NCI-H82 (cell line): ENCODE measurements around the gene TIGAR.

Experiments
- DNase-seq: peaks from one replicate; lab custom pipeline; 2025; lab: John Stamatoyannopoulos, UW

Gene TIGAR

DNA sequence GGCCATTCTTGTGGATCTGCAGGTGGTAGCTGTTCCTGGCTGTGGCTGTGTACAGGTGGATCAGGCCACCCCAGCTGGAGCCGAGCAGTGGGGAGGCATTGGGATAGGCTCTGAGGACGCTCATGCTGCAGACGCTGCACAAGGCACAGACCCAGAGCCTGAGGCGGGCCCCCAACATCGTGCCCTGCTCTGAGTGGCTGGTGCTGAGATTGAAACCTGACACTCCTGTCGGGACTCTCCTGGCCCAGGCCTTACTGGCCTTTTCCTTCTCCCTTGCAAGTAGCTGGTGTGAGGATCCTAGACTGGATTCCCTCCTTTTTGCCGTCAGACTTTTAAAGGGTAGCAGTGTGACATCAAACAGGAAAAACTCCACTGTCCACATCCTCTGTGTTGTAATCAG, 58.4 kb downstream of the TIGAR start, which contains the start of gene FGF23:
Gene FGF23, minus strand, starts transcription at position 308 of the 400 bp plus-strand sequence. Its CDS starts 130 bp downstream, at position 178.
- DNase-seq, result peak; percentile 48

DNA sequence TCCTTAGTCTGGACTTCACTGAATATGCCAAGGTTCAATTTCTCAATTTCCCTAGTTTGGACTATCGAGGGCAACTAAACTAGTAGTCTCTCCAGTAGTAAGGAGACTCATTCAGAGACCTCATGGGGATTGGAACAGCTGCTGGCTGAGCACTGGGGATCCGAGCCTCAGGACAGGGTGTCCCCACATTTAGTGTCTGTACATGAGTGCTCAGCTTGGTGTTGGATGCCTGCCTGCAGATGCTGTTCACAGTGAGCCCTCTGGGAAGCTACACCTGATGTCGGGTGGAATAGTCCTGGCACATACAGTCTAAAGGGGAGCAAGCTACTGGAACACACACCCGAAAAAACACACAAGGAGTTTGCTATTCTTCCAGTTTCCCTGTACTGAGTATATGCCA, 59.3 kb downstream of the TIGAR start:
- no peak for DNase-seq

DNA sequence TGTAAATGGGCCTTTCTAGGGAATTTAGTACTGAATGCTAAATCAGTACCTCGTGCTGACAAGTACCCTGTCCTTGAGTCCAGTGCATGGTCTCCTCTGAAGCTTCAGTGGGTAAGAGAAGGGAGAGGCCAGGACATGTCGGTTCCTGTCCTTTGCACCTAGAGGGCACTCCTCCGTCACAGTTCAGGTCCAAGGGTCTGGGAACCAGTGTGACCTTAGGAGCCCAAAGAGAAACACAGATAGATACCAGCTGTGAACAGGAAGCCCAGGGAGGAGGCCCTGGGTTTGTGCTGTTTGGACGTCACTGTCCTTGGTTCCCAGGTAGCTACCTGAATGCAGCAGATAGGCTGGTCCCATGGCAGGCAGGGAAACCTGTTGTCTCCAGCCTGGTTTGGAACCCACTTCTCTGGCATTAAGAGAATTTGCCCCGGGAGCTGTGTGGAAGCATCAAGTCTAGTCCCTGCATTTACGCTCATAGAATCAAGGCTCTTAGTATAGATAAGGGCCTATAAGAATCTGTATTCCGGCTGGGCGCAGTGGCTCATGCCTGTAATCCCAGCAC, 62.4 kb downstream of the TIGAR start:
- DNase-seq, result peak; percentile 60

DNA sequence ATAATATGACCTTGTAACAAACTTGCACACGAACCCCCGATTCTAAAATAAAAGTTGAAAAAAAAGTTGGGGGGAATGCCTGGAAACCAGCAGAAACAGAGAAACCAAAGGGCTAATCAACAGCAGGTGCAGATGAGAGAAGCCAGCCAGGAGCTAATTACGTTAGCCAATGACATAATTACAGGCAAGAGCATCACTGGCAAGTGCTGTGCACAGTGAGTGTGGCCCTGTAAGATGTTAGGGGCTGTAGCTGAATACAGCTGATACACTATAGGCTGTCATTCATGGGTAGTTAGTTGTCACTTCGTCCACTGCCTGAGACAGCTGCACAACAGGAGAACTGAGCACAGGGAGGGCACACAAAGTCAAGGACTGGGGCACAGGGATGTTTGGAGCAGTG, 65.8 kb downstream of the TIGAR start:
- peak; percentile 9 for DNase-seq

DNA sequence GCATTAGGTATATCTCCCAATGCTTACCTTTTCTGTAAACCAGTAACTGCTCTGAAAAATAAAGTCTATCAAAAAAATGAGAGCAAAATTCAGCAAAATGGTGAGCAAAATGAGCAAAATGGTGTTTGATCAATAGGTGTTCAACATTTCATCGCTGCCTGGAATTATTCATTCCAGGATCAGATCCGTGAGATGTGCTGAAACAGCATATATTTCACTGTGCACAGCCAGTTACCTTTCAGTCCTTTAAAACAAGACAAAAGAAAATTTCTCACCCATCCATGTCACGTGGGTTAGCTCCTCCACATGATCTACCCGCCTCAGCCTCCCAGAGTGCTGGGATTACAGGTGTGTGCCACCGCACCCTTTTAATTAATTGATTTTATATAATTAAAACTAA, 66.6 kb downstream of the TIGAR start:
- DNase-seq, result no peak

DNA sequence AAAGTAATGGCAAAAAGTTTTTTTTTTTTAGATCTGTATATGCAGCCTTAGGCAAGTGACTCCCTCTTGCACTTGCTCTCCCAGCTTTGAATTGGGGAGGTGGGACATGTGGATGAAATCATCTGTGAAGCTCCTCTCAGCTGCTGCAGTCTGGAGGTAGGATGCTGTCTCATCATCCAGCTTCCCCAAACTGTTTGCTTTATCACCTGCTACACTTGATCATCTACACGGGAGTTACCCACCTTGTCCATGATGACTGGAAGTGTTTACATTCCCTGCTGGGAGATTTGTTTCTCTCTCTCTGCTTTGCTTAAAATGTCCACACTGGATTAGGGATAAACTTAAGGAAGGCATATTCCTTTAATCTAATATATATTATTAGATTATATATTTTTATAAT, 67.0 kb downstream of the TIGAR start:
- DNase-seq, result no peak

DNA sequence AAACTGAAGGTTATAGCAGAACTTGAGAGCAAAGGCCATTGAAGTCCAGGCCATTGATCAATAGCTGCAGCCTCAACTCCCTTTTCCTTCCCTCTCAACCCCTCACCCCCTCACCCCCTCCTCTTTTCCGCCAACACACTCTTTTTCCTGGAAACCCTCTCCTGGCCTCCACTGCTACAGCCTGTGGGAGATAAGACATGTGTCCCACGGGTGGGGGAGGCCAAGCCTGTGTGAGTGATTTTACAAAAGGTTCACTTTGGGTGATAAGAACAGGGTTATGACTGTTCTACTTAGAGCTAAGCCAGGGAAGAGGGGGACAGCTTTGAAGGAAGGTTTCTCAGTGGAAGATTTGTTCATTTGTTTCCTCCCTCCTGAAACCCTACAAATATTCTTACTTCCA, 67.6 kb downstream of the TIGAR start:
- no peak for DNase-seq

DNA sequence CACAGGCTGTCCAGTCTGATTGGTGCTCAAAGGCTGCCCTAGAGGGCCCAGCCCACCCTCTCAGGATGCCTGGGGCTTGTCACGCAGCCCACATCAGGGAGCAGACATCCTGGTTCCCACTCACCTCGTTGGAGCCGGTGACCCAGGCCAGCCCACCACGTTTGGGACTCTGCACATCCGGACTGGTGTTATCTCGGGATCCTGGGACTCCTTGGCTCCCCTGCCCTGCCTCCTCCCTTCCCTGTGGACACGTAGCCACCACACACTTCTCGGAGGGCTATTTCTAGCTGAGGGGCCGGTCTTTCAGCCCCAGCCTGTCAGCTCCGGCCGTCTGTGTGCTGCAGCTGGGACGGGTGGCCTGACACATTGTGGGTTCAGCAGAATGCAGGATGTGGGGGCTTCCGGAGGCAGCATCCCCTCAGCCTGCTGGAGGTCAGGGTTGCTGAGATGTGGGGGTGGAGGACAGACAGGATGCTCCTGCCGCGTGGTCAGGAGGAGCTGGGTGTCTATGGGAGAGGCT, 71.3 kb downstream of the TIGAR start:
- no peak for DNase-seq

DNA sequence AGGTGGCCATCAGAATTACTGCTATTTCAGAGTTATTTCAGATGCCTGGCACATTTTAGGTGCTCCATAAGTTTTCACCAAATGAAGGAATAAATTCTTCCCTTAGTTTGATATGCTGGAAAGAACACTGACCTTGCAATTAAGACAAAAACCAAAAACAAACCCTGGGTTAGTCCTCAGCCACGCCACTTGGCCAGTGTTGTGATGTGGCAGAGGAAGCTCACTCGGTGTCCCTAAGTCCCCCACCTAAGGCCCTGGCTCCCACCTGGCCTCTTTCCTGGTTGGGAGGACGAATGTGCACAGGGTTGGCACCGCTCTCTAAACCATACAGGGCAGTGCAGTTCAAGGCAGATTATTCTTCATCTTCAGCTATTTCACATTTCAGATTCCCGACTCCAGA, 72.2 kb downstream of the TIGAR start:
- DNase-seq, result no peak

DNA sequence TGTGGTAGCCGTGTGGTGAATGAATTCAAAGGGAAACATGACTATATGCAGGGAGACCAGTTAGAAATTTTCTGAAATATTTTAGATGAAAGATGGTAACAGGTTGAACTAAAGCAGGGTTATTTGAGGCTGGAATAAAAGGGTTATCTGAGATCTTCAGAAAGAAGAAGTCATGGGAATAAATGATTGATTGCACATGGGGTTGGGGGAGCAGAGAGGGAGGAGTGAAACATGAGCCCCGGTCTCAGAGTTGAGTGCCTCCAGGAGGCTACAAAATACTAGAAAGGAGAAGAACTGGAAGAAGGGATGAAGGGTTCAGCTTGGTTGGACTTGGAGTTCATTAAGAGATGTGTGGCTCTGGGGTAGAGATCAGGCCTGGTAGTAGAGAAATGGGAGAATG, 74.8 kb downstream of the TIGAR start:
- no peak for DNase-seq

DNA sequence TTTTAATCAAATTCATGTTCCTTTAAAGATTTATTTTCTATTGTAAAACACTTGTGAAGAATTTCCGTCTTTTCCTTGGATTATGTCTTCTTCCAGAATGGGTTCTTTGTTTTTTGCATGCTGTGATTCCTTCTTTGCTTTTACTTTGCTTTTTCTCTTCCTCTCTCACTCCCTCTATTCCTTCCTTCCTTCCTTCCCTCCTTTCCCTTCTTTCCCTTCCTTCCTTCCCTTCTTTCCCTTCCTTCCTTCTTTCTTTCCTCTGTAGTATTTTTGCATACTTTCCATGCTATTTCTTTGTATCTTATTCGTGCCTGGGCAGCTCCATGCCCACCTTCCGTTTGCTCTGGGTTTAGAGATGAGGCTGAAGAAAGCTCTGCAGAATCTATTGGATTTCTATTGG, 80.1 kb downstream of the TIGAR start:
- DNase-seq, result no peak

DNA sequence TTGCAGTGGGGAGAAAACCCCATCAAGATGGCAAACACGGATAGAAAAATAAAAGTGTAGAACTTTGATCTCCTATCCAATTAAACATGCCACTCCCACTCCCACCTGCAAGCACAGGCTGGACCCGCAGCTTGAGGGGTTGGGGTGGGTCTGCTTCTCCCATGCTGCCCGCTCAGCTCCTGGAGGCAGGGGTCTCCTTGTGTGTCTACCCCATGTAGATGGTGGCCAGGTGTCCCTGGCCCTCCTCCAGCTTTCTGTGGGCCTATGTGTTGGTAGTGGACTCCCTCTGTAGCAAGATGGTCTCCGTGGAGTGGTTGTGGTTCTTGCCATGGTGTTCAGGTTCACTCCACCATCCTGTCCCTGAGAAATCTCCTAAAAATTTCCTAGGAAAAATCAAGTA, 82.0 kb downstream of the TIGAR start:
- no peak for DNase-seq
